Erythroblast (primary cell): ENCODE data around the gene MEX3C.

ENCODE experiments used
- DNase-seq, 2 experiments: peaks; one replicate each; lab custom pipeline; 2025; lab: John Stamatoyannopoulos, UW
- GATA1 ChIP-seq: IDR thresholded peaks from 2 replicates; pipeline ENCODE4 v1.6.1; 2011; ENCODE audit warnings: low read depth, mild to moderate bottlenecking, control low read depth, low read length, moderate library complexity
- POLR2A ChIP-seq: IDR thresholded peaks from 2 replicates; pipeline ENCODE4 v1.6.1; 2011; ENCODE audit warnings: mild to moderate bottlenecking, low read length

Gene MEX3C

GRCh38 chr18:51154431-51155063 lies 42.9 kb downstream of the MEX3C start:
- TF ChIP-seq GATA1 (no peak), POLR2A (no peak)
- no peak for DNase-seq

- no peak for DNase-seq
- TF ChIP-seq GATA1 (no peak), POLR2A (no peak)
Measured at GRCh38 chr18:51153659-51154371, 43.7 kb downstream of the MEX3C start.

GRCh38 chr18:51151568-51152511 lies 45.6 kb downstream of the MEX3C start:
- TF ChIP-seq POLR2A (no peak), GATA1 (no peak)
- DNase-seq: no peak

- DNase-seq: no peak
- TF ChIP-seq GATA1 (no peak), POLR2A (no peak)
Measured at GRCh38 chr18:51151185-51151567, 46.3 kb downstream of the MEX3C start.

GRCh38 chr18:51150113-51150700 lies 47.3 kb downstream of the MEX3C start:
- TF ChIP-seq POLR2A (no peak), GATA1 (no peak)
- no peak for DNase-seq

GRCh38 chr18:51149670-51150069 lies 47.8 kb downstream of the MEX3C start:
- TF ChIP-seq POLR2A (no peak), GATA1 (no peak)
- DNase-seq: peak in 1 of 2 experiments; percentile 24

- DNase-seq: no peak
- TF ChIP-seq GATA1: no peak
- no peak for TF ChIP-seq POLR2A
Measured at GRCh38 chr18:51146909-51147308, 50.6 kb downstream of the MEX3C start.

GRCh38 chr18:51138936-51139335 lies 58.5 kb downstream of the MEX3C start:
- no peak for DNase-seq
- TF ChIP-seq POLR2A: no peak
- TF ChIP-seq GATA1: no peak

GRCh38 chr18:51137891-51138290 lies 59.6 kb downstream of the MEX3C start:
- TF ChIP-seq POLR2A (no peak), GATA1 (no peak)
- no peak for DNase-seq

- TF ChIP-seq GATA1: no peak
- TF ChIP-seq POLR2A: no peak
- no peak for DNase-seq
Measured at GRCh38 chr18:51137026-51137729, 60.3 kb downstream of the MEX3C start.

GRCh38 chr18:51135795-51136194 lies 61.7 kb downstream of the MEX3C start:
- DNase-seq: peak in 1 of 2 experiments; percentile 15
- TF ChIP-seq GATA1 (no peak), POLR2A (no peak)

- no peak for DNase-seq
- TF ChIP-seq GATA1 (no peak), POLR2A (no peak)
Measured at GRCh38 chr18:51135364-51135763, 62.1 kb downstream of the MEX3C start.

- TF ChIP-seq GATA1: no peak
- TF ChIP-seq POLR2A: no peak
- no peak for DNase-seq
Measured at GRCh38 chr18:51134721-51135120, 62.8 kb downstream of the MEX3C start.
